GM21825 (cell line): ENCODE data around the gene FAM107B.

Experiments used
- ATAC-seq: cut with Tn5 transposase; IDR thresholded peaks from one replicate; pipeline ENCODE4 v1.9.1; 2021; ENCODE audit warnings: mild to moderate bottlenecking, moderate library complexity; ENCODE audit not compliant: unreplicated experiment

FAM107B gene

DNA sequence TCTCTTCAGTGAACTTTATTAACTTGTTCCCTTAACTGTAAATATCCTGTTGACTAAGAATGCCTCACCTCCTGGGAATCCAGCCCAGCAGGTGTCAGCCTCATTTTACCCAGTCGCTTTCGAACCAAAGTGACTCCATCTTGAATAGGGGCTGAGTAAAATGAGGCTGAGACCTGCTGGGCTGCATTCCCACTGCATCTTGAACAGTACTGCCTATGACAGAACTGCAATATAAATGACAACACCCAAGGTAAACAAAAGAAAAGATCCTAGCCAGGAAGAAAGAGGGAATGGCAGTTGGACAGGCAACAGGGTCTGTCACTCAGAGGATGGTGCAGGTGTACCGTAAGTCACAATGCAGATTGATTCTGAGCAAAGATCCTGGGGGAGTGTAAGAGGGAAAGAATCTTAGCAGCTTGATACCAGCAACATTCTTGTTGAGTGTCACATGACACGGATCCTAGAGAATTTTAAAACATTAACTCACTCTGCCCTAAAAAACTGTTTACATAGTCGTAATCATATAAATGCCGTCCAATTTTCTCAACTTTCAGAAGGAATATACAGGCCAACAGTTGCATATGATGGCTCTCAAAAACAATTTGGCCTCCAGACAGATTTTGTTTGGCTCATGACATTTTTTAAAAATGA, 4.4 kb upstream of the FAM107B start:
- ATAC-seq = no peak

DNA sequence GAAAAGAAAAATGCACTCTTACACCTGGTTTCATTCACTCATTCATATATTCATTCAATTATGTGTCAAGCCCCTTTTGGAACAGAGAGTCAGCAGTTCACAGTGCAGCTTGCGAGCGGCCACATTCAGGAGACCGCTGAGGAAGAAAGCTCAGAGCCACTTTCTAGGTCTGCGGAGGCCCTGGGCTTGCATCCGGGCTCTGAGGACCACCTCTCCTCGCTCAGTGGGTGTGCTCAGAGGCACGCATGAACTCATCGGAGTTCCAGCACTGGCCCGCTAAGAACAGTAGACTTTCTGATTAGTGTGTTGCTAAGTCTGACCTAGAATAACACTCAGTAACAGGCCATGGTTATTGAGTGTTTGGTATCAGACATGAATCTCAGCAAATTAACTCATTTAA, 1.8 kb upstream of the FAM107B start:
- no peak for ATAC-seq

DNA sequence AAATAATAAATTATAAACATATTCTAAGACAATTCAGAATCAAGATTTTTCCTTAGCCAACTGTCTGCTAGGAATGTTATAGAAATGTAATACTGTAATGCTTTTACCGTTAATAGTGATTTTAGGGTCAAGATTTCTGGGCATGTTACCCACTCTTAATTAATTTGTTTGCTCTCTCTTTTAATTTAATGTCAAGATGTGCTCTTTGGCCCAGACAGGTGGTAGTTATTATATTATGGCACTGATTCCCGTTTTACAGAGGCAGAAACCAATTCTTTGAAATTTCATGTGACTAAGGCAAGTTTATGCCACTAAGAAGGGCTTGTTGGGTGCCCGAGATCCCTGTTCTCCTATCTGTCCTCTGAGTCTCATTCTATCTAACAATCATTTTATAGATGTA, 959 bp upstream of the FAM107B start:
- no peak for ATAC-seq

DNA sequence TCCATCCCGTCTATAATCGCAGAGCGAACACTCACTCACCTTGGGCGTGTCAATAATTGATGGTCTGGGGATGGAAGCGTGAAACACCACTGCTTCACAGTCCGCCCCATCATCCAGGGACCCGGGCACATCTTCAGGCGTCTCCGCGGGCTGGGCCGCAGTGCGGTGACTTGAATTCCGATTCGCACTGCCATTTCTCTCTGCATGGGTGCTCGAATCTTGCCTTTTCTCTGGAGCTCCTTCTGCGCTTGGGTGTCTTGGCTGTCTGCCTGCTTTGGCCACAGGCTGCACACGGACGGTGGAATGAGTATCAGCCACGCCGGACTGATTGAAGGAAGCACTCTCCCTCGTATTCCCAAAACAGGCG, 500 bp downstream of the FAM107B start:
- no peak for ATAC-seq

DNA sequence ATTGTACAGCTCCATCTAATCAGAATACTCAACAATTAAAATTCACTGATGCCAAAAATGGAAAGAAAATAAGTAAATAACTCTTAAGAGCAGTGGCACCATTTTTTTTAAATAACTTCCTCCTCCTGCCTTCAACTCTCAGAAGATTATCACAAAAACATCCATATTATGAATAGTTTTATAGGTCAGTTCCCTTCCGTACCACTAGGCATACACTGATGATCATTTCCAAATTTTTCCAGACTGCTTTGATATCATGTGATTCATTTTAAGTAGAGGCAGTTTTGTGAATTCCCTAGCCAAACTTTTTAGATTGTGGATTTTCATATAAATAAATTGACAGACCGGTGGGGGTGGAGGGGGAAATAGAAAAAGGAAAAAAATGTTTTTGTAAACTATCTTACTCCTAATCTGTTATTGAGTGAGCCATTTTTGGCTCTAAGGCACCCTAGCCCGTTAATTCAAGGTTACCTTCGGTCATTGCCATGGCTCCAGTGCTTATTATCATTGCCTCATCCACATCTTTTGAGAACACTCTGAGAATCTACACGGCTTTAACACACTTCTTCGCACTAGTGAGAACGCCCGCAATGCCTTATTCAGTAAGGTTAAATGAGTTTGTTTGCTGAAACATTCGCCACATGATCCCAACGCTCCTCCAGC, 1.0 kb downstream of the FAM107B start:
- no peak for ATAC-seq

DNA sequence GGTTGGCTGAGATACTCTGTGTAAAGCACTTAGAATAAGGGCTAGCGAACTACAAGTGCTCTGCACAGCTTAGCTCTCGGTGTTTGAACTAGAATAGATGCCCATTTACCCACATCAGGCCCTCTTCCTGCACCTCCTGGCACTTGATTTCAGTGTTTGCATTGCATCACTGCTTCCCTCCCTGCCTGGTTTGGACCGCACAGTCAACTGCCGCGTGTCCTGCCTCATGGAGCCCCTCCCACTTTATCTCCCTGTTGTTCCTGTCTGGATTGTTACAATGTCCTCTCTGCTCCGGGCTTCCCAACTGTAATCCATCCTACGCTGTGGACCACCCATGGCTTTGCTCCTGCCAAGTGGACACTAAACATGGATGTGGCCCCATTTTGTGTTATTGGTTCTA, 2.3 kb downstream of the FAM107B start:
- ATAC-seq = no peak

DNA sequence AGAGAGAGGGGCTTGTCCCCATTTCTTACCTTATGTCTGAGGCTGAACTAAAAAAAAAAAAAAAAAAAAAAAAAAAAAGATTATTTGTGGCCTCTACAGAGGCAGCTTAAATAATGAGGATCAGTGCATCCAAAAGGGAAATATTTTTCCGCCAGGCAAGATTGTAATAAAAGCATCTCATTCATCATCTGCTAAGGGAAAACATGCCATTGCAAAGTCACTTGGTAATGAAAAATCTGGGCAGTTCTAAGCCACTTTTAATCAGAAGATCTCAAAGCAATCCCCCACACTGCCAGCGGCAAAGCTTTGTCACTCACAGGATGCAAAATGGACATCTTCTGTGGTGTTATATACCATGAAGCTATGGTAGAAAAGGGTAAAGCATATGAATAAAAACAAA, 3.8 kb downstream of the FAM107B start:
- ATAC-seq = no peak

DNA sequence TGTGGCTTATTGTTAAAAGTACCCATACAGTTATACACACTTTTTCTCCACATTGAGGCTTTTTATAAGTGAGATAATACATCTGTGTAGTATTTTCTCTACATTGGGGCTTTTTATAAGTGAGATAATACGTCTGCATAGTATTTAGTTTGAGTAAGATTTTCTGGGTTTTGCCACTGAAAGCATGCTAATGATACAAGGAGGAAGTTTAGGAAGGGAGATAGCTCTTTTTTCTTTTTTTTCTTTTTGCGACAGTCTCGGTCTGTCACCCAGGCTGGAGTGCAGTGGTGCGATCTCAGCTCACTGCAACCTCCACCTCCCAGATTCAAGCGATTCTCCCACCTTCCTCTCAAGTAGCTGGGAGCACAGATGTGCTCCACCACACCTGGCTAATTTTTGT, 13.3 kb downstream of the FAM107B start:
- no peak for ATAC-seq

DNA sequence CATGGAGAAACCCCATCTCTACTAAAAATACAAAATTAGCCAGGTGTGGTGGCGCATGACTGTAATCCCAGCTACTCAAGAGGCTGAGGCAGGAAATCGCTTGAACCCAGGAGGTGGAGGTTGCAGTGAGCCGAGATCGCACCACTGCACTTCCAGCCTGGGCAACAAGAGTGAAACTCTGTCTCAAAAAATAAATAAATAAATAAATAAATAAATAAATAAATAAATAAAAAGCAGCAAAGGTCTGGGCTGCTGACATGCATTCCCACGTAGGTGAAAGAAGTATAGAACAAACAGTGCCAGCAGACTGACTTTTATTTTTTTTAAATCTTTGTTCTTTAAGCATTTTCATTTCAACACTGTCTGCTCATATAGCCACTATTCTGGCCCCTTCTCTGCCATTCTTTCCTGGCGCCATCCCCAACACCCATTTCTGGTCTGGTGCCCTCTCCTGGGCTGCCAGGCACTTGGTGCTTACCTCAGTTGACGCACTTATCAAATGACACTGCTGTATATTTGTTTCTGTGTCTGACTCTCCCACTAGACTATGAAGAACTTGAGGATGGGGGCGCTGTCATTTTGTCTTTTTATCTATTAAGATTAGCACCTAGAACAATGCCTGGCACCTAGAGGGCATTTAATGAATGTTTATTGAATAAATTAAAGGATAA, 15.6 kb downstream of the FAM107B start:
- ATAC-seq = no peak

DNA sequence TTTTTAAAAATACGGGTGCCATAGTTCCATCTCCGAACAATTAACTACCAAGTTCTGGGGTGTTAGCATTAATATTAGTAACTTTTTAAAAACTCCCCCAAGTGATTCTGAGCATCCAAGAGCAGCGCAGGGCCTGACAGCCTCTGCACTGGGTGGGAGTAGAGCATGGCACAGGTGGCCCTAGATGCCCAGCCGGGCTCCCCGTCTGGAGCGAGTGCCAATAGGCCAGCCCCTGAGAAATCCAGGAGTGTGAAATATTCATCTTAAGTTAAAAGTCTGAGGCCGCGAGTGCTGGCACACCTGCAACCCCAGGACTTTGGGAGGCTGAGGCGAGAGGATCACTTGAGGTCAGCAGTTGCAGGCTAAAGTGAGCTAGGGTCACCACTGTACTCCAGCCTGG, 16.2 kb downstream of the FAM107B start:
- no peak for ATAC-seq

DNA sequence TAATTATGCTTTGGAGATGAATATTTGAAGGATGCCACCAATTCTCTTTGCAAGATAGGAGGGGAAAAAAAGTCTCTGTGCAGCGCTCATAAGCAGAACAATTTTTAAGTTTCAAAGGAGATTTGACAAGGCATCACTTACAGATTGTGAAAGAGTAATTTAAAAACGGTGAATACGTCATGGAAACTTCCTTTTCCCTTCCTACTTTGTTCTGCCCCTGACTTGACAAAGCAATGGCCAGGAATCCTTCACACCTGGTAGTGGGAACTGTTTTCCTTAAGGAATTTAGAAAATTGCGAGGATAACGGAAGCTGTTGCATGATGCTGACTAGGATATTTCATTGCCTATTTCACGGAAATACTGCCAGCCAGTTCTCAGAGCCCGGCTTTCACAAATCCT, 16.7 kb downstream of the FAM107B start:
- no peak for ATAC-seq

DNA sequence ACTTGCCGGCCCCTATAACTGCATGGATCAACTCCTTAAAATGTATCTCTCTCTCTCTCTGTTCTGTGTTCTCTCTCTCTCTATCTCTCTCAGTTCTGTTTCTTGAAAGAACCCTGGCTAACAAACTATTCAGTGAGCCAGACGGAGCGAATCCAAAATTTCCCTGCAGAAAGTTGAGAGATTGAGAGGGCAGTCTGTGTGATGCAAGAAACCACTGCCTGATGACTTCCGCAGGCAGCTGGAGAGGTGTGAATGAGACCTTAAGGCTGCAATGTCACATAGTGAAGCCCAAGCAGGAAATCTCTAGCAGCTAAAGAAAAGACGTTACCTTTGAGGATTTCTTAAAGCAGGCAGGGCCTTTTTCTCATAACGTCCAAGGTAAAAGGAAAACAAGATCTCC, 17.3 kb downstream of the FAM107B start:
- no peak for ATAC-seq

DNA sequence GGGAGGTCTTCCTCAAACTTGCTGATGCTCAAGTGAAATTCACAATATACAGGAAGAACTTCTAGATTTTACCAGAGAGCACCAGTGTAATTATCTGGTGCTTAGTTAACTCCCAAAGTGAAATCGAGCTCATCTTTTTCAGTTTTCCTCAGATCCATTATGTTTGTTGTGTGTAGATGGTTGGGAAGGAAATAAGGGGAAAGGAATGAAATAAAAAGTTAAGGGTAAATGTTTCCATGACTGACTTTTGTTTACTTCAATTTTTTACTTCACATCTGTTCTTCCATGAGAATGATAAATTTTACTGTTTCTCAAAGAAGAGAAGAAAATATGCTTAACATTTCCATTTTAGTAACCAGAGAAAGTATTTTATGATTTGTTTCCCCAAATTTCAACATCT, 21.3 kb downstream of the FAM107B start:
- no peak for ATAC-seq

DNA sequence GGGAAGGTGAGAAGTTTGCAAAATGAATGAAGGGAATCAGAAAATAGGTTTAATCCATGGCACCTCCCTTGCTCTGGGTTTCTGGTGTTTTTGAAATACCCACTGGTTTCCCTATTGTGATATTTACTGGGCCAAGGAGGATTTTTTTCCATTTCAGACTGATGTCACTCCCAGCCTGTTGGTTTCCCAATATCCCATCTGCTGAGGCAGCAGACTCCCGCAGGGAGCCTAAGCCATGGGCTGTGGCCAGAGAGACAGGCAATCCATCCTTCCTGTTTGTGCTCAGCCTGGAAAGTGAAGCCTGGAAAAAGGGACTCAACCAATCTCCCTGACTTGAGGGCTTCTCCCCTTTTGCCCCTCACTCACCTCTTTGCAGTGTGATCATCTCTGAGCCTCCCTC, 22.8 kb downstream of the FAM107B start:
- no peak for ATAC-seq

DNA sequence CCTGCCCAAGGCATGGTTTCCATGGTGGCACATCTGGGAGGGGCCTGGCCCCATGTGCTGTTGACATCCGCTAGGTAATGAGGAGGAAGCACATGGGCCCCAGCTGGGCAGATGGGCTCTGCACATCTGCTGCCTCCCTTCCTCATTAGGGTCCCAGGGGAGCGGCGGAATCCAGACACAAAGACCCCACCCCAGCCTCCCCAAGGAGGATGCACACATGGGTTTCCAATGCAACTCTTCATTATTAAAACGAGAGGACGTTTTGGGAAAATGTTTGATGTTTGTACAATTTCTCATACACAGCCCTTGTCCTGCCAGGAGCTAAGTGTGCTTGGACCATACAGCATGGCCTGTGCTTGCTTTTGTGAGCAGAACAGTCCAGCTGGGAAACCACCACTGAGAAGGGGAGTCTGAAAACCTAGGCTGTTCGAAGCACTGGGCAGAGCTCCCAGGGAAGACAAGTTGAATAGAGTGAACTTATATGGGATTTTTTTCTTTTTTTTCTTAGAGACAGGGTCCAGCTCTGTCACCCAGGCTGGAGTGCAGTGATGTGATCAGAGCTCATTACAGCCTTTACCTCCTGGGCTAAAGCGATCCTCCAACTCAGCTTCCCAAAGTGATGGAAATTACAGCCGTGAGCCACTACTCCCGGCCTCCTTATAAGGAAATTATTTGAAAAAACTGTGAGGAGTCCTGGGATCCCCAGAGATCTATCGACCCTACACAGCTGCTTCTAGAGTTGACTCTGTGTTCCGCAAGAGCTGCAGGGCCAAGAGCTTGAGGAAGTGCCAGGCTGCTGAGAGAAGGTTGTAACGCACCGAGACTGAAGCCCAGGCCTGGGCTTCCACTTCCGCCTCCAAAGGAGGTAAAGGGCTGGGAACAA, 23.4 kb downstream of the FAM107B start:
- peak; percentile 73 for ATAC-seq

DNA sequence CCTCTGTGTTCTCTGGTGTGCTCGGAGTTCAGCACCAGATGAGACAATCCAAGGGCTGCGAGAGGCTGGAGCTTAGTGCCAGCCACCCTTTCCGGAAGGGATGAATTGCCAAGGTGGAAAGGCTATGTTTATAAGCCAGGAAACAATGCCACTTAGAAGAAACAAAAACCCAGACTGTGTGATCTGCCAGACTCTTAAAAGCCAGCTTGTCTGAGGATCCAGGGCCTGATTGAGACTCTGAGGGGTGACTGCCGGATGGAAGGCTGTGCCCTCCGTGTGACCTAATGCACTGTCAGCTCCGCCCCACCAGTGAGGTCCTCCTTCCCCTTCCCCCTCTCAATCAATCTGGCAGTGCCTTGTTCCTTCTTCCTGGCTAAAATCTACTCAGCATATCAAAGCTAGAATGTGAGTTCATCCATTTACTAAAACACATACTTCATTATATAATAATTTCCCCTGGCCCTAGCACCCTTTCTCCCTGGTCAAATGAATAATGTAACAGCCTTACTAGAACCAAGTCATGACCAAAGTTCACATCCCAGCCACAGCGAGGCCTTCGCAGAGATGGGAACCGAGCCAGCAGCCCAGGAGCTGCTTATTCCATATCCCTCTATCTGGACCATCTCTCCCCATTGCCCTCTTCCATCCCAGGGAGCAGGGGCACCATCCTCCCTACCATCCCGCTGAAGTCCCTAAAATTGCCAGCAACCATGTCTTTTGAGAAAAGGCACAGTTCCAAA, 25.5 kb downstream of the FAM107B start:
- ATAC-seq = no peak

DNA sequence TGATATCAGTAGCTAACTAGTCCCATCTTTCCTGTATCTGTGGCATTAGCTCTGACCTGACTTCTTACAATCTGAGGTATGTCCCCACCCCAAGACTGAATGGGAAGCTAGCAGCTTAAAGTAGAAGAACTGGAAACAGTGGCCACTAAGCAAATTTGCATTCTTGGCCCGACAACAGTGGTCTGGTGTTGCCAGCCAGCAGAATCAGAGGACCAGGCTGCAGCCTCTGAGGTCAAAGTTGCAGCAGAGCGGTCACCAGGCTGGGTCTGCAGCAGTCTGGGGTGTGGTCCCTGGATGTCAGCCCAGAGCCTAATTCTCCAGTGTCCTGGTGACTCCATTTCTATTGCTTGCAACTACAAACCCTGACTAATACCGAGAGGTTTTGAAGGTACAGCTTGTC, 26.3 kb downstream of the FAM107B start:
- ATAC-seq = no peak

DNA sequence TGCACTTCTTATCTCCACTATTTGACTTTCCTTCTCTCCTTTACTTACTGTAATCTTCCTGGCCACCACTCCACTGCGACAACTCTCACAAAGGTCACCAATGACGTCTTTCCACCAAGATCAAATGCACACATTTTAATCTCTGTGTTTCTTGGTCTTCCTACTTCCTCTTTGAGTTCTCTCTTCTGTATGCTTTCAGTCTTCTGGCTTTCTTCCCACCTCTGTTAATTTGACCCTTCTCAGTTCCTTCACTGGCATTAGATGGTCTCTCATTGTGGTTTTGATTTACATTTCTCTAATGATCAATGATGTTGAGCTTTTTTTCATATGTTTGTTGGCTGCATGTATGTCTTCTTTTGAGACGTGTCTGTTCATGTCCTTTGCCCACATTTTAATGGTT, 31.9 kb downstream of the FAM107B start:
- peak; percentile 69 for ATAC-seq

DNA sequence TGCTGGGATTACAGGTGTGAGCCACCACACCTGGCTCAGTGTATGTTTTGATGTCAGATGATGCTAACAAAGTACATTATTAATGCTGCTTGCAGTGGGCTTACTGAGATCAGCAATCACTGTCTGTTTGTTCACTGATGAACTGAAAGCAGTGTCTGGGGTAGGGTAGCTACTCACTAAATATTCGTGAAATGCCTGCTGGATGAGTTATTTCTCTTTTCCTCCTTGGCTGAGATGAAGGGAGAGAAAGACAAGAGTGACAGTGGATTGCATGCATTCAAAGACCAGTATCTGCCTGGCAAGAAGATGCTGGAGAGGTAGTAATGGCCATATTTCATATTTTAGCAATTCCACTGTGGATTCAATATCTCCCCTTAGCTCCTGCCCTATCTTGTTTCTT, 32.3 kb downstream of the FAM107B start:
- ATAC-seq = peak; percentile 5

DNA sequence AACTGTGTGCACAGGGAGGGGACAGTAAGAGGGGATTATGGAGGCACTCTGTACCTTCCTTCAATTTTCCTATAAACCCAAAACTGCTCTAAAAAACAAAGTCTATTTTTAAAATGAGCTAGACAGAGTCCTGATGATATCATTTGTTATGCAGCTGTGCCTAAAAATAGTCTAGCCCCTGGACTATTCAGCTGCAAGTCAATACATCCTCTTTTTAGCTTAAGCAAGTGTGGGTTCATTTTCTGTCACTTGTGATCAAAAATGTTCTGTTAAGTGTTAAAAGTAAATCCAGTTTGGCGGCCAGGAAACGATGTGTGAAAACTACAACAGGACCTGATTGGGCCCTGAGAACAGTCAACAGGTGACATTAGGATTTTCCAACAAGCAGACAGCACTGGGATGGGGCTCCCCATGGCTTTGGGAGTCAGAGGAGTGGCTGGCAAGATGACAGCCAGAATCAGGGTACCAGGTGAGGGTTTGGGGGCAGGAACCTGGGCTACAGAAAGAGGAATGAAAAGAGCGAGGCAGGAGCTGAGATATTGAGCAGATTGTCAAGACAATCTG, 33.9 kb downstream of the FAM107B start:
- no peak for ATAC-seq
